ENCODE data around the gene TSEN15.

The TSEN15 gene

DNA sequence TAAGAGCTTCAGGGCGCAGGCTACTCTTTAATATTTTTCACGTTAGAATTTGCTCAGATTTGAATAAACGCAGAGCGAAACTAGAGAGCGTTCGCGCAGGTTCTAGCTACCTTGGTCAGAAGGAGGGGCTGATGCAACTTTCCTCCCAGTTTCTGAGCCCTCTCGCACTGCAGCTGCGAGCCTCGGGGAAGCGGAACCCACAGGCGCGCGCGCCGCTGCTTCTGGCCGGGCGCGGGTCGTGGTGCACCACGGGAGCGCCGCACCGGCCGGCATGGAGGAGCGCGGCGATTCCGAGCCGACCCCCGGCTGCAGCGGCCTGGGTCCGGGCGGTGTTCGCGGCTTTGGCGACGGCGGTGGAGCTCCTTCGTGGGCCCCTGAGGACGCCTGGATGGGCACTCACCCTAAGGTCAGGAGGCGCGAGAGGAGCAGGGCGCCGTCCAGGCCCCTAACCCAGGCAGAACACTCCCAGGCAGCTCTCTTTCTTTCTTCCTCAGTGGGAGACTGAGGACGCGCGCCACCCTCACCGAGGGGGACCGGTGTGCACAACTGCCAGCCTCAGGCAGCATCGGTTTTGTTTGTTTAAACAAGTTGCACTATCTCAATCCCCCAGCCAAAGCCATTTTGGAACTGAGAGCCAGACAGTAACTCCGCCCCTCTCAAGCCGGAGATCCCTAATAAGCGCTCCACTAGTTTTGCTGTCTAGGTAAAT is at the start of gene TSEN15 (continued):
- TF ChIP-seq ZNF211 (tag by site-specific recombination; IDR thresholded peaks at IDR 0.05; ENCODE audit: low read depth) (no peak), SP7 (tag by site-specific recombination; IDR thresholded peaks at IDR 0.05) (peak; percentile 52; the same call in 1 of the 2 replicates), ZNF521 (tag by site-specific recombination; IDR thresholded peaks at IDR 0.05) (no peak), GLIS2 (tag by site-specific recombination; IDR thresholded peaks at IDR 0.05) (peak; percentile 50), ZNF248 (tag by site-specific recombination; IDR thresholded peaks at IDR 0.05) (no peak), ZBTB48 (tag by site-specific recombination; IDR thresholded peaks at IDR 0.05) (peak; percentile 91), ZNF121 (tag by site-specific recombination; IDR thresholded peaks at IDR 0.05) (0 out of 2 replicates have a peak, but pooled peaks have one; percentile 48), ZNF529 (tag by site-specific recombination; IDR thresholded peaks at IDR 0.05; ENCODE audit: insufficient replicate concordance) (no peak), KLF16 (tag by site-specific recombination; IDR thresholded peaks at IDR 0.05) (peak; percentile 73)
- TF ChIP-seq, protein P1, sequence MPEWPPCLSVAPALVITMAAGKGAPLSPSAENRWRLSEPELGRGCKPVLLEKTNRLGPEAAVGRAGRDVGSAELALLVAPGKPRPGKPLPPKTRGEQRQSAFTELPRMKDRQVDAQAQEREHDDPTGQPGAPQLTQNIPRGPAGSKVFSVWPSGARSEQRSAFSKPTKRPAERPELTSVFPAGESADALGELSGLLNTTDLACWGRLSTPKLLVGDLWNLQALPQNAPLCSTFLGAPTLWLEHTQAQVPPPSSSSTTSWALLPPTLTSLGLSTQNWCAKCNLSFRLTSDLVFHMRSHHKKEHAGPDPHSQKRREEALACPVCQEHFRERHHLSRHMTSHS (tag by site-specific recombination; IDR thresholded peaks at IDR 0.05), result no peak
- TF ChIP-seq, protein P2, sequence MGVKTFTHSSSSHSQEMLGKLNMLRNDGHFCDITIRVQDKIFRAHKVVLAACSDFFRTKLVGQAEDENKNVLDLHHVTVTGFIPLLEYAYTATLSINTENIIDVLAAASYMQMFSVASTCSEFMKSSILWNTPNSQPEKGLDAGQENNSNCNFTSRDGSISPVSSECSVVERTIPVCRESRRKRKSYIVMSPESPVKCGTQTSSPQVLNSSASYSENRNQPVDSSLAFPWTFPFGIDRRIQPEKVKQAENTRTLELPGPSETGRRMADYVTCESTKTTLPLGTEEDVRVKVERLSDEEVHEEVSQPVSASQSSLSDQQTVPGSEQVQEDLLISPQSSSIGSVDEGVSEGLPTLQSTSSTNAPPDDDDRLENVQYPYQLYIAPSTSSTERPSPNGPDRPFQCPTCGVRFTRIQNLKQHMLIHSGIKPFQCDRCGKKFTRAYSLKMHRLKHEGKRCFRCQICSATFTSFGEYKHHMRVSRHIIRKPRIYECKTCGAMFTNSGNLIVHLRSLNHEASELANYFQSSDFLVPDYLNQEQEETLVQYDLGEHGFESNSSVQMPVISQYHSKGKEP (tag by site-specific recombination; IDR thresholded peaks at IDR 0.05), result peak; percentile 83

DNA sequence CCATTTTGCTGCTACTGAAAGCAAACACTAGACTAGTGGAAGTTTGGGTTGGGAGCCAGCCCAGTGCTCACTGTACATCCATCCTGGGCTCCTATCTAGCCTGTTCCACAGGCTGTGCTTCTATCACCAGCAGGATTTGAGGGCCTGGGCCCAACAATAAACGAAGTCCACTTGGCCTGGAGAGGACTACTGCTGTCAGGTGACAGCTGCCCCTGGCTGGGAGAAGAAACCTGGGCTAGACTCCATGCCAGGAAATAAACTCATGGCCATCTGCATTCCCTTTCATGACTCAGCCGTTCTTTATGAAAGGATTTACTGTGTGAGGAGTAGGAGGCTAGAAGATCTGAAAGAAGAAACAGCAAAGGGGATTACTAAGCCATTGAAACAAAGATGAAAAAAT is 49.5 kb upstream of the TSEN15 start:
- no peaks in the 10 kb centered on the region for H3K4me1 ChIP-seq (ENCODE audit: control insufficient read depth, insufficient read depth, low read length)
- H3K27ac ChIP-seq (ENCODE audit: extremely low read depth, low read depth, low read length), result no peak overlapping the region
- H3K4me3 ChIP-seq (ENCODE audit: low read depth, low read length), result no peak overlapping the region
- CTCF ChIA-PET, result interaction anchor here (0.5 kb wide), 1 partner anchor 144 kb away, joined by 3 read pairs; no protein-coding TSS in a partner anchor
- POLR2A ChIA-PET, result no interaction called here
- no peaks in the 10 kb centered on the region for H3K36me3 ChIP-seq (ENCODE audit: control insufficient read depth in 2 of 2, insufficient read depth in 1 of 2, low read length in 2 of 2)
- TF ChIP-seq ZNF37A (tag by site-specific recombination; IDR thresholded peaks at IDR 0.05) (no peak), ZNF549 (tag by site-specific recombination; IDR thresholded peaks at IDR 0.05) (no peak), ZNF248 (tag by site-specific recombination; IDR thresholded peaks at IDR 0.05) (no peak)
- H3K9me3 ChIP-seq (ENCODE audit: control insufficient read depth, insufficient read depth, low read depth, low read length), result no peaks in the 10 kb centered on the region

DNA sequence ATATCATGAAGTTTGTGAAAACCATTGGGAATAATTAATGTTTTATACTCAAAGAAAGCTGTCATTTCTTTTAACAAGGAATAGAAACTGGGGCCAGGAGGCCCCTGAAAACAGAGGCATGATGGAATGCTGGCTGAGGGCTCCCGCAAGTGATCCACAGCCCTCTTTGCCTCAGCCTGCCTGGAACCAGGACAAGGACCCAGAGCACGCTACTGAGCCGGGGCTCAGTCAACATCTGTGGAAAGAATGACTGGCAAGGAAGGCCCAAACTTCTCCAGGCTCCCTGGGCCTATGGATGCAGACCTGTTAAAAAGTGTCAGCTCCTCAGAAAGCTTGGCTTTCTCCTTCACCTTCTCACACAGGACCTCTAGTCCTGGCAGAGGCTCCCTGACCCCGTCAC is 46.6 kb upstream of the TSEN15 start:
- CTCF ChIA-PET, result no interaction called here
- TF ChIP-seq, protein P3, sequence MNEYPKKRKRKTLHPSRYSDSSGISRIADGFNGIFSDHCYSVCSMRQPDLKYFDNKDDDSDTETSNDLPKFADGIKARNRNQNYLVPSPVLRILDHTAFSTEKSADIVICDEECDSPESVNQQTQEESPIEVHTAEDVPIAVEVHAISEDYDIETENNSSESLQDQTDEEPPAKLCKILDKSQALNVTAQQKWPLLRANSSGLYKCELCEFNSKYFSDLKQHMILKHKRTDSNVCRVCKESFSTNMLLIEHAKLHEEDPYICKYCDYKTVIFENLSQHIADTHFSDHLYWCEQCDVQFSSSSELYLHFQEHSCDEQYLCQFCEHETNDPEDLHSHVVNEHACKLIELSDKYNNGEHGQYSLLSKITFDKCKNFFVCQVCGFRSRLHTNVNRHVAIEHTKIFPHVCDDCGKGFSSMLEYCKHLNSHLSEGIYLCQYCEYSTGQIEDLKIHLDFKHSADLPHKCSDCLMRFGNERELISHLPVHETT (tag by site-specific recombination; IDR thresholded peaks at IDR 0.05), result no peak
- TF ChIP-seq ZBTB20 (tag by site-specific recombination; IDR thresholded peaks at IDR 0.05), result no peak
- TF ChIP-seq ZNF391 (tag by site-specific recombination; IDR thresholded peaks at IDR 0.05; ENCODE audit: borderline replicate concordance, low read depth), result no peak
- no peak for TF ChIP-seq ZNF701 (tag by site-specific recombination; IDR thresholded peaks at IDR 0.05)
- TF ChIP-seq ZNF335 (tag by site-specific recombination; conservative IDR thresholded peaks at IDR 0.05), result no peak
- TF ChIP-seq, protein P4, sequence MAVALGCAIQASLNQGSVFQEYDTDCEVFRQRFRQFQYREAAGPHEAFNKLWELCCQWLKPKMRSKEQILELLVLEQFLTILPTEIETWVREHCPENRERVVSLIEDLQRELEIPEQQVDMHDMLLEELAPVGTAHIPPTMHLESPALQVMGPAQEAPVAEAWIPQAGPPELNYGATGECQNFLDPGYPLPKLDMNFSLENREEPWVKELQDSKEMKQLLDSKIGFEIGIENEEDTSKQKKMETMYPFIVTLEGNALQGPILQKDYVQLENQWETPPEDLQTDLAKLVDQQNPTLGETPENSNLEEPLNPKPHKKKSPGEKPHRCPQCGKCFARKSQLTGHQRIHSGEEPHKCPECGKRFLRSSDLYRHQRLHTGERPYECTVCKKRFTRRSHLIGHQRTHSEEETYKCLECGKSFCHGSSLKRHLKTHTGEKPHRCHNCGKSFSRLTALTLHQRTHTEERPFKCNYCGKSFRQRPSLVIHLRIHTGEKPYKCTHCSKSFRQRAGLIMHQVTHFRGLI (tag by site-specific recombination; IDR thresholded peaks at IDR 0.05), result no peak
- TF ChIP-seq ZSCAN30 (tag by site-specific recombination; IDR thresholded peaks at IDR 0.05), result no peak
- Histone ChIP-seq H3K4me3 (ENCODE audit: low read depth, low read length) (no peak overlapping the region), H3K9me3 (ENCODE audit: control insufficient read depth, insufficient read depth, low read depth, low read length) (no peaks in the 10 kb centered on the region), H3K27ac (ENCODE audit: extremely low read depth, low read depth, low read length) (no peak overlapping the region), H3K36me3 (ENCODE audit: control insufficient read depth in 2 of 2, insufficient read depth in 1 of 2, low read length in 2 of 2) (no peaks in the 10 kb centered on the region), H3K4me1 (ENCODE audit: control insufficient read depth, insufficient read depth, low read length) (no peaks in the 10 kb centered on the region)
- POLR2A ChIA-PET, result no interaction called here

All from HEK293 (cell line).